COLO668 (cell line): ENCODE results near the gene YBX1.

Source experiments
- DNase-seq: peaks from one replicate; lab custom pipeline; 2025; ENCODE audit not compliant: unreplicated experiment; lab: John Stamatoyannopoulos, UW

The YBX1 gene

GRCh38 chr1:42734201-42735035 is 52.2 kb downstream of the YBX1 start:
- DNase-seq = no peak

GRCh38 chr1:42735056-42735455 is 52.8 kb downstream of the YBX1 start:
- DNase-seq = no peak

- no peak for DNase-seq
Observed at GRCh38 chr1:42735477-42736105, 53.4 kb downstream of the YBX1 start.

GRCh38 chr1:42736152-42736551 is 53.9 kb downstream of the YBX1 start:
- peak; percentile 42 for DNase-seq

GRCh38 chr1:42736571-42737200 is 54.5 kb downstream of the YBX1 start:
- no peak for DNase-seq

- peak; percentile 40 for DNase-seq
Observed at GRCh38 chr1:42737257-42737656, 55.0 kb downstream of the YBX1 start.

GRCh38 chr1:42737986-42738677 is 55.9 kb downstream of the YBX1 start:
- no peak for DNase-seq

GRCh38 chr1:42738678-42739226 is 56.5 kb downstream of the YBX1 start:
- DNase-seq = no peak

GRCh38 chr1:42739753-42740700 is 57.8 kb downstream of the YBX1 start, which contains the start of gene CLDN19:
Gene CLDN19 (minus strand): TSS chr1:42740236. CDS start chr1:42740063, 173 bp downstream.
- DNase-seq = no peak

GRCh38 chr1:42740851-42741580 is 58.8 kb downstream of the YBX1 start:
- no peak for DNase-seq

- DNase-seq = no peak
Observed at GRCh38 chr1:42741706-42742105, 59.5 kb downstream of the YBX1 start.

GRCh38 chr1:42742141-42742540 is 59.9 kb downstream of the YBX1 start:
- no peak for DNase-seq

GRCh38 chr1:42742617-42743316 is 60.5 kb downstream of the YBX1 start:
- DNase-seq = no peak

GRCh38 chr1:42743317-42744147 is 61.3 kb downstream of the YBX1 start:
- no peak for DNase-seq

- no peak for DNase-seq
Observed at GRCh38 chr1:42744148-42744413, 61.9 kb downstream of the YBX1 start.

- no peak for DNase-seq
Observed at GRCh38 chr1:42745851-42746250, 63.6 kb downstream of the YBX1 start.

GRCh38 chr1:42746436-42747105 is 64.4 kb downstream of the YBX1 start:
- DNase-seq = no peak

- DNase-seq = peak; percentile 73
Observed at GRCh38 chr1:42747125-42747524, 64.9 kb downstream of the YBX1 start.
